ENCODE measurements around the gene STK39.

STK39 gene

DNA sequence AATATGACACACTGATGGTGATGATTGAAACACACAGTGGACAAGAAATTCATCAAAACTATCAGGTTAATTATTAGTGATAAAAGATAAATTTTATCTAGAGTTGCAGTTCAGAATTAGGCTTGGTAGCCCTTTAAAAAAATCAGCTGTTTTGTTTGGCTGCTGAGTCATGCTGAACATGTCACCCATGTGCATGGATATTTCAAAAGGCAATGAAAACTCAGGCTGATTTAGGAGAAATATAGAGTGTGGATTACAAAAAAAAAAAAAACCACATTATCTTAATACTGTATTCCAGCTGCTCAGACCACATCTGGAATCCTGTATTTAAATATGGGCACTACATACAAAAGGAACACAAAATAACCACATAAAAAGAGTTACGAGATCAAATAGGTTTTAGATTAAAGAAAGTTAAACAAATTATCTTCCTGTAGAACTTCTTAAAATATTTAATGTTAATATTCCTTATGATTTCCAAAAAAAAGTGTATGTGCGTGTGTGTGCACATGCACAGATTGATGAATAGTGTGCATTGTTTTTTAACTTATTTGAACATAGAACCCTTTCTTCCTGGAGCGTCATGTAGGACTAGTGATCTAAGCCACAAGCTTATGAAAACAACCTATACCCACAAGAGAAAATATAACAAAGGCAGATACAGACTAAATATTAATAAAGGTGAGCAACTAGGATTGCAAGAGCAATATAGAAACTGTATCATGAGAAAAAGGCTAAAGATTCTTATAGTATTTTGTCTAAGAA is 186.2 kb downstream of the STK39 start:
- Histone ChIP-seq H3K27me3 (ENCODE audit: insufficient read depth, insufficient read length) (no peaks in the 10 kb centered on the region), H3K9ac (ENCODE audit: insufficient read length, low read depth) (no peak overlapping the region), H3K9me3 (ENCODE audit: insufficient read depth, low read length) (no peaks in the 10 kb centered on the region), H3K4me1 (ENCODE audit: insufficient read depth, insufficient read length) (no peaks in the 10 kb centered on the region), H3K4me3 (ENCODE audit: insufficient read length, low read depth) (no peak overlapping the region), H3K36me3 (ENCODE audit: insufficient read depth, insufficient read length, low read length) (peaks cover 5% of the 10 kb centered on the region)
- DNase-seq (ENCODE audit: low read depth, low spot score), result no peak
- no peak for TF ChIP-seq SUZ12 (IDR thresholded peaks at IDR 0.05; ENCODE audit: extremely low read depth, insufficient read depth, insufficient read length)
- no peak for TF ChIP-seq YY1 (IDR thresholded peaks at IDR 0.05; ENCODE audit: insufficient read depth, insufficient read length)
- TF ChIP-seq ZNF274 (IDR thresholded peaks at IDR 0.05; ENCODE audit: low read depth, low read length), result no peak

DNA sequence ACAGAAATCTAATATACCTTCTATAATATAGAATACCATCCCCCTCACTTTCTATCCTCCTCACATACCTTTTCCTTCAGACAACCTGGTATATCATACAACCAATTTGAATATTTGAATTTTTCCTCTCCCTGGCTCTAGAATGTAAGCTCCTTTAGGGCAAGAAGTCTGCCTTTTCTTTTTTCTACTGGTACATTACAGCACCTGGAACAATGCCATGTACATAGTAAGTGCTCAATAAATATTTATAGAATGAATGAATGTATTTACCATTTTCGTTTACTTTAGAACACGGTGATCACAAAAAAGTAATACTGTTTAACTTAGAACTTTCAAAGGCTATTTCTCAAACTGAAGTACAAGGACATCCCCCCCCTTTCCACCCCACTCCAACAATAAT is 187.6 kb downstream of the STK39 start:
- no peaks in the 10 kb centered on the region for H3K27me3 ChIP-seq (ENCODE audit: insufficient read depth, insufficient read length)
- TF ChIP-seq YY1 (IDR thresholded peaks at IDR 0.05; ENCODE audit: insufficient read depth, insufficient read length) (no peak), SUZ12 (IDR thresholded peaks at IDR 0.05; ENCODE audit: extremely low read depth, insufficient read depth, insufficient read length) (no peak), ZNF274 (IDR thresholded peaks at IDR 0.05; ENCODE audit: low read depth, low read length) (no peak)

GRCh38 chr2:168058675-168059074 is 188.7 kb downstream of the STK39 start:
- no peak for DNase-seq (ENCODE audit: low read depth, low spot score)
- Histone ChIP-seq H3K4me3 (ENCODE audit: insufficient read length, low read depth) (no peak overlapping the region), H3K9ac (ENCODE audit: insufficient read length, low read depth) (no peak overlapping the region), H3K9me3 (ENCODE audit: insufficient read depth, low read length) (no peaks in the 10 kb centered on the region), H3K4me1 (ENCODE audit: insufficient read depth, insufficient read length) (no peaks in the 10 kb centered on the region), H3K27me3 (ENCODE audit: insufficient read depth, insufficient read length) (no peaks in the 10 kb centered on the region), H3K36me3 (ENCODE audit: insufficient read depth, insufficient read length, low read length) (peaks cover 5% of the 10 kb centered on the region)
- TF ChIP-seq ZNF274 (IDR thresholded peaks at IDR 0.05; ENCODE audit: low read depth, low read length) (no peak), YY1 (IDR thresholded peaks at IDR 0.05; ENCODE audit: insufficient read depth, insufficient read length) (no peak), SUZ12 (IDR thresholded peaks at IDR 0.05; ENCODE audit: extremely low read depth, insufficient read depth, insufficient read length) (no peak)

More for the DNA sequence above, 187.6 kb downstream of the STK39 start:
- Histone ChIP-seq H3K9me3 (ENCODE audit: insufficient read depth, low read length) (no peaks in the 10 kb centered on the region), H3K4me1 (ENCODE audit: insufficient read depth, insufficient read length) (no peaks in the 10 kb centered on the region), H3K36me3 (ENCODE audit: insufficient read depth, insufficient read length, low read length) (peaks cover 5% of the 10 kb centered on the region), H3K4me3 (ENCODE audit: insufficient read length, low read depth) (no peak overlapping the region), H3K9ac (ENCODE audit: insufficient read length, low read depth) (no peak overlapping the region)
- no peak for DNase-seq (ENCODE audit: low read depth, low spot score)

DNA sequence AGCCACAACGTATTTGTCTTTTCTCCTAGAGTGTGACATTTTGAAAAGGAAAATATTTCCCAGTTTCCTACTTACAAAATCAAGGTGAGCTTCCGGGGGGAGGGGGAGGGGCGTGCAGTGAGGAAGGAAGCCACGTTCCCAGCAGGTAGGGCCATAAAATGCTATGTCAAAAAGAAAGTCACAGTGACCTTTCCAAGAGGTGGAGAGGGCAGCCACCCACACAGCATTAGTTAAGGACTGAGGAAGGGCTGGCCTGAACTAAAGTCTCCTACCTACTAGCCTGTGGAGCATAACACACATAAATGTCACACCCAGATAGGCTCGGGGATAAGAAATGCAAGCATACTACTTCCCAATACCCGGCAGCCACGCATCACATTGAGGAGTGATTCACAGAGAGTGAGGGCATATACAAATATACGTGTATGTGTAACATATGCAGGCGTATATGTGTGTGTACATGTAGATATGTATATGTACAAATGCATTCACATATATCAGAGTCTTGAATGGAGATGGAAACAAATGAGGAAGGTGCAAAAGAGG is 191.1 kb downstream of the STK39 start:
- no peaks in the 10 kb centered on the region for H3K36me3 ChIP-seq (ENCODE audit: insufficient read depth, insufficient read length, low read length)

DNA sequence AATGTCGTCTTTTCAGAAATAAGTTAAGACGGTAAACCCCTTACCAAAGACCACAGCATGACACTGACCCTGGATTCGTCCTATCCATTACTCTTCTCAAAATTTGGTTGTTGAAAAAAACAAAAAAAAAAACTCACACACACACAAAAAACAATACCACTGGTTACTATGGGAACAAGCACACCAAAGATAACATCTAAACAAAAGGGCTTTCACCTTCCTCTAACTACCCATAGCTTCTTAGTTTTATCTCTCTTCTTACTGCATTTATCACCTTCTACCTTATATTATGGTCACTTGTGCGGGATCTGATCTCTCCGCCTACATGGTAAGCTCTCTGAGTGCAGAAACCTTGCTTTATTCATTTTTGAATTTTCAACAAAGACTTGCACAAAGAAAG is 192.7 kb downstream of the STK39 start:
- no peaks in the 10 kb centered on the region for H3K36me3 ChIP-seq (ENCODE audit: insufficient read depth, insufficient read length, low read length)
- no peaks in the 10 kb centered on the region for H3K27me3 ChIP-seq (ENCODE audit: insufficient read depth, insufficient read length)
- no peak overlapping the region for H3K4me3 ChIP-seq (ENCODE audit: insufficient read length, low read depth)
- no peak for DNase-seq (ENCODE audit: low read depth, low spot score)
- TF ChIP-seq SUZ12 (IDR thresholded peaks at IDR 0.05; ENCODE audit: extremely low read depth, insufficient read depth, insufficient read length), result no peak
- no peak for TF ChIP-seq YY1 (IDR thresholded peaks at IDR 0.05; ENCODE audit: insufficient read depth, insufficient read length)
- no peak for TF ChIP-seq ZNF274 (IDR thresholded peaks at IDR 0.05; ENCODE audit: low read depth, low read length)
- H3K9me3 ChIP-seq (ENCODE audit: insufficient read depth, low read length), result no peaks in the 10 kb centered on the region
- no peak overlapping the region for H3K9ac ChIP-seq (ENCODE audit: insufficient read length, low read depth)
- H3K4me1 ChIP-seq (ENCODE audit: insufficient read depth, insufficient read length), result no peaks in the 10 kb centered on the region

More for the DNA sequence above, 191.1 kb downstream of the STK39 start:
- Histone ChIP-seq H3K4me3 (ENCODE audit: insufficient read length, low read depth) (no peak overlapping the region), H3K9me3 (ENCODE audit: insufficient read depth, low read length) (no peaks in the 10 kb centered on the region), H3K9ac (ENCODE audit: insufficient read length, low read depth) (no peak overlapping the region), H3K4me1 (ENCODE audit: insufficient read depth, insufficient read length) (no peaks in the 10 kb centered on the region), H3K27me3 (ENCODE audit: insufficient read depth, insufficient read length) (no peaks in the 10 kb centered on the region)
- no peak for TF ChIP-seq ZNF274 (IDR thresholded peaks at IDR 0.05; ENCODE audit: low read depth, low read length)
- TF ChIP-seq SUZ12 (IDR thresholded peaks at IDR 0.05; ENCODE audit: extremely low read depth, insufficient read depth, insufficient read length), result no peak
- TF ChIP-seq YY1 (IDR thresholded peaks at IDR 0.05; ENCODE audit: insufficient read depth, insufficient read length), result no peak
- no peak for DNase-seq (ENCODE audit: low read depth, low spot score)

DNA sequence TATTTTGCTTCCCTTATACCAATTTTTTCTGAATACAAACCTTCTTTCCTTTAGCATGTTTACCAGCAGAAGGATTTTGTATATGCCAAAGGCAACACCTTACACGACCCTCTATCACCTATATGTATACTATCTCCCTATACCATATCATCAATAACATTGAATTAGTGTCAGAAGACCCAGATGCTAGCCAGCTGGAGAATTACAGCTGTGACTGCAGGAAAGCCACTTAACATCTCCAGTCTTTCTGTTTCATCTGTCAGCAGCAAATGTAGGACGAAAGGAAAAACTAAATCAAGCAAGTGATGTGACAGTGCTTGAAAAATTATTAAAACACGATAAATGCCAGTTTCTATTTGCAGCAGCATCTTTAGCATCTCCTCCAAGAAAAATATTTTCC is 193.7 kb downstream of the STK39 start:
- Histone ChIP-seq H3K36me3 (ENCODE audit: insufficient read depth, insufficient read length, low read length) (no peaks in the 10 kb centered on the region), H3K27me3 (ENCODE audit: insufficient read depth, insufficient read length) (no peaks in the 10 kb centered on the region), H3K4me3 (ENCODE audit: insufficient read length, low read depth) (no peak overlapping the region), H3K9me3 (ENCODE audit: insufficient read depth, low read length) (no peaks in the 10 kb centered on the region), H3K9ac (ENCODE audit: insufficient read length, low read depth) (no peak overlapping the region), H3K4me1 (ENCODE audit: insufficient read depth, insufficient read length) (no peaks in the 10 kb centered on the region)
- TF ChIP-seq ZNF274 (IDR thresholded peaks at IDR 0.05; ENCODE audit: low read depth, low read length) (no peak), YY1 (IDR thresholded peaks at IDR 0.05; ENCODE audit: insufficient read depth, insufficient read length) (no peak), SUZ12 (IDR thresholded peaks at IDR 0.05; ENCODE audit: extremely low read depth, insufficient read depth, insufficient read length) (no peak)
- no peak for DNase-seq (ENCODE audit: low read depth, low spot score)

DNA sequence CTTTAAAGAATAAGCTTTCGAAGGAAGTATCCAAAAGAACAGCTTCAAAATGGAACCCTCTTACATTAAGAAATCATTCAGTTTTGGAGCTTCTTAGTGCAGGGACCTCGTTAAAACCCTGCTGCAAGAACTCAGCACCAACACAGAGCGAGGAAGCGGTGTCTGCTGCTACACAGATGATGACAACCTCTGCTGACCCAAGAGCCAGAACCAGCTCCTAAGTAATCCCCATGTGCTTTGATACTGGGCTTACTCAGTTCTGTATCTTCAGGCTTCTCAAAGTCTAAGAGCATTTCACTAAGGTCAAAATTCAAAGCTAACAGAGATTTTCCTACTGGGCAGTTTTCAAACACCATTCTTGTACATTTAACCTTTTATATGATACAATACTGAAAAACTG is 194.6 kb downstream of the STK39 start:
- no peaks in the 10 kb centered on the region for H3K4me1 ChIP-seq (ENCODE audit: insufficient read depth, insufficient read length)
- H3K4me3 ChIP-seq (ENCODE audit: insufficient read length, low read depth), result no peak overlapping the region
- DNase-seq (ENCODE audit: low read depth, low spot score), result no peak
- no peaks in the 10 kb centered on the region for H3K27me3 ChIP-seq (ENCODE audit: insufficient read depth, insufficient read length)
- H3K9me3 ChIP-seq (ENCODE audit: insufficient read depth, low read length), result no peaks in the 10 kb centered on the region
- TF ChIP-seq SUZ12 (IDR thresholded peaks at IDR 0.05; ENCODE audit: extremely low read depth, insufficient read depth, insufficient read length), result no peak
- TF ChIP-seq YY1 (IDR thresholded peaks at IDR 0.05; ENCODE audit: insufficient read depth, insufficient read length), result no peak
- no peak for TF ChIP-seq ZNF274 (IDR thresholded peaks at IDR 0.05; ENCODE audit: low read depth, low read length)
- H3K9ac ChIP-seq (ENCODE audit: insufficient read length, low read depth), result no peak overlapping the region
- no peaks in the 10 kb centered on the region for H3K36me3 ChIP-seq (ENCODE audit: insufficient read depth, insufficient read length, low read length)
